H9 (cell line): ENCODE measurements around the gene CDSN. TPM values are rescaled to one million over a fixed set of nuclear protein-coding genes. Genes with fewer than 3 reads are reported as not detected.
"Not testable (repeated sequence)": the region's sequence is repeated elsewhere in the genome, so short reads cannot be mapped to it uniquely, and the experiment has no call there.

Experiments used
- DNase-seq: peaks from one replicate; pipeline ENCODE4 v3.0.0-alpha.2; 2017
- H2AFZ ChIP-seq: one replicate; pipeline ENCODE4 v1.6.1; 2013; ENCODE audit warnings: mild to moderate bottlenecking, low read length, control low read depth, moderate library complexity
- H2AK5ac ChIP-seq: 2 replicates; pipeline ENCODE4 v1.6.1; 2013; ENCODE audit warnings: low read length, control low read depth, mixed read lengths; ENCODE audit not compliant: insufficient read length
- H2BK120ac ChIP-seq: one replicate; pipeline ENCODE4 v1.6.1; 2013; ENCODE audit warnings: low read depth, mild to moderate bottlenecking, low read length, control low read depth, inconsistent platforms; ENCODE audit not compliant: poor library complexity, severe bottlenecking
- H2BK12ac ChIP-seq: 2 replicates; pipeline ENCODE4 v1.6.1; 2013; ENCODE audit warnings: low read length, control low read depth, mixed read lengths, low read depth; ENCODE audit not compliant: insufficient read length
- H2BK15ac ChIP-seq: 2 replicates; pipeline ENCODE4 v1.6.1; 2013; ENCODE audit warnings: low read depth, low read length, control low read depth
- H2BK20ac ChIP-seq: one replicate; pipeline ENCODE4 v1.6.1; 2013; ENCODE audit warnings: low read depth, mild to moderate bottlenecking, low read length, control low read depth, inconsistent platforms; ENCODE audit not compliant: poor library complexity, severe bottlenecking
- H2BK5ac ChIP-seq: 2 replicates; pipeline ENCODE4 v1.6.1; 2013; ENCODE audit warnings: low read length, control low read depth, mixed read lengths; ENCODE audit not compliant: insufficient read length
- H3K14ac ChIP-seq: 2 replicates; pipeline ENCODE4 v1.6.1; 2013; ENCODE audit warnings: low read length, control low read depth; ENCODE audit not compliant: insufficient read depth
- H3K18ac ChIP-seq: 2 replicates; pipeline ENCODE4 v1.6.1; 2013; ENCODE audit warnings: low read depth, mild to moderate bottlenecking, mixed read lengths, low read length, control low read depth; ENCODE audit not compliant: insufficient read length
- H3K23ac ChIP-seq: 2 replicates; pipeline ENCODE4 v1.6.1; 2013; ENCODE audit warnings: low read length, control low read depth, mixed read lengths, low read depth; ENCODE audit not compliant: insufficient read length
- H3K23me2 ChIP-seq: 2 replicates; pipeline ENCODE4 v1.6.1; 2013; ENCODE audit warnings: low read depth, mild to moderate bottlenecking, mixed read lengths, low read length, control low read depth; ENCODE audit not compliant: insufficient read length, poor library complexity, severe bottlenecking
- H3K27ac ChIP-seq: 2 replicates; pipeline ENCODE4 v1.5.1; 2013; ENCODE audit warnings: low read length, control low read depth, mixed read lengths, low read depth; ENCODE audit not compliant: insufficient read length
- H3K27me3 ChIP-seq: 2 replicates; pipeline ENCODE4 v1.6.1; 2013; ENCODE audit warnings: low read length, control low read depth, inconsistent platforms; ENCODE audit not compliant: insufficient read depth
- H3K4ac ChIP-seq: 2 replicates; pipeline ENCODE4 v1.6.1; 2013; ENCODE audit warnings: low read depth, mild to moderate bottlenecking, control low read depth, inconsistent platforms, low read length, moderate library complexity
- H3K4me1 ChIP-seq: 2 replicates; pipeline ENCODE4 v1.6.1; 2013; ENCODE audit warnings: low read length, control low read depth, inconsistent platforms; ENCODE audit not compliant: insufficient read depth
- H3K4me2 ChIP-seq: 2 replicates; pipeline ENCODE4 v1.6.1; 2013; ENCODE audit warnings: low read length, control low read depth, mixed read lengths; ENCODE audit not compliant: insufficient read length, insufficient read depth
- H3K56ac ChIP-seq: 2 replicates; pipeline ENCODE4 v1.6.1; 2013; ENCODE audit warnings: low read depth, mild to moderate bottlenecking, mixed read lengths, low read length, control low read depth; ENCODE audit not compliant: insufficient read length
- H3K79me1 ChIP-seq: 2 replicates; pipeline ENCODE4 v1.6.1; 2013; ENCODE audit warnings: low read depth, mild to moderate bottlenecking, moderate library complexity, low read length, control low read depth, inconsistent platforms; ENCODE audit not compliant: insufficient read depth, poor library complexity, severe bottlenecking
- H3K79me2 ChIP-seq: 2 replicates; pipeline ENCODE4 v1.6.1; 2013; ENCODE audit warnings: low read length, control low read depth, inconsistent platforms; ENCODE audit not compliant: insufficient read depth
- H3K9ac ChIP-seq: 2 replicates; pipeline ENCODE4 v1.6.1; 2013; ENCODE audit warnings: low read length, control low read depth, mixed read lengths; ENCODE audit not compliant: insufficient read length; ENCODE audit errors: extremely low read depth
- H3K9me3 ChIP-seq: one replicate; pipeline ENCODE4 v1.6.1; 2013; ENCODE audit warnings: low read depth, low read length, inconsistent platforms; ENCODE audit not compliant: control insufficient read depth
- H3T11ph ChIP-seq: one replicate; pipeline ENCODE4 v1.6.1; 2013; ENCODE audit warnings: mild to moderate bottlenecking, low read length, control low read depth, inconsistent platforms
- H4K20me1 ChIP-seq: one replicate; pipeline ENCODE4 v1.6.1; 2013; ENCODE audit not compliant: control insufficient read depth, insufficient read length, insufficient read depth
- H4K5ac ChIP-seq: 2 replicates; pipeline ENCODE4 v1.6.1; 2013; ENCODE audit warnings: low read depth, mild to moderate bottlenecking, mixed read lengths, low read length, control low read depth; ENCODE audit not compliant: insufficient read length
- H4K8ac ChIP-seq: replicated peaks from 2 replicates; pipeline ENCODE4 v1.6.1; 2013; ENCODE audit warnings: low read length, control low read depth, mixed read lengths, low read depth; ENCODE audit not compliant: insufficient read length
- H4K91ac ChIP-seq: 2 replicates; pipeline ENCODE4 v1.6.1; 2013; ENCODE audit warnings: low read depth, mild to moderate bottlenecking, moderate library complexity, mixed read lengths, low read length, control low read depth; ENCODE audit not compliant: insufficient read length
- H3K27ac Mint-ChIP-seq, 3 experiments: 2 replicates in 2 of 3; 3 replicates in 1 of 3; pipeline ENCODE4 v1.8.0; 2020 to 2021; ENCODE audit warnings: mixed read lengths in 3 of 3, mild to moderate bottlenecking in 1 of 3, moderate library complexity in 1 of 3
- H3K27me3 Mint-ChIP-seq: 2 replicates; pipeline ENCODE4 v1.8.0; 2021; ENCODE audit warnings: low read depth, mild to moderate bottlenecking, moderate library complexity, mixed read lengths
- H3K36me3 Mint-ChIP-seq, 3 experiments: 2 replicates in 2 of 3; 3 replicates in 1 of 3; pipeline ENCODE4 v1.8.0; 2020 to 2021; ENCODE audit warnings: low read depth in 3 of 3, mixed read lengths in 3 of 3; ENCODE audit not compliant: insufficient read depth in 1 of 3
- H3K4me1 Mint-ChIP-seq, 2 experiments: 2 replicates each; pipeline ENCODE4 v1.8.0; 2020; ENCODE audit warnings: mixed read lengths in 2 of 2
- H3K4me3 Mint-ChIP-seq, 2 experiments: 2 replicates in 1 of 2; 3 replicates in 1 of 2; pipeline ENCODE4 v1.8.0; 2020 to 2021; ENCODE audit warnings: mild to moderate bottlenecking in 2 of 2, mixed read lengths in 2 of 2, moderate library complexity in 1 of 2
- H3K9me3 Mint-ChIP-seq, 2 experiments: 2 replicates in 1 of 2; 3 replicates in 1 of 2; pipeline ENCODE4 v1.8.0; 2020; ENCODE audit warnings: mild to moderate bottlenecking in 2 of 2, mixed read lengths in 2 of 2, moderate library complexity in 1 of 2
- CTCF ChIP-seq: fragments of 200-600 bp; sonication (generic); conservative IDR thresholded peaks from 3 replicates; pipeline ENCODE4 v1.8.0; 2021; ENCODE audit warnings: antibody characterized with exemption, mild to moderate bottlenecking
- WGBS: extraction: QIAGEN DNeasy Blood & Tissue Kit; methylation state at CpG from one replicate; pipeline ENCODE4 v1.1.7; 2013; ENCODE audit warnings: missing lambda C conversion rate, low lambda C conversion rate, mixed read lengths; ENCODE audit not compliant: insufficient read length; ENCODE audit errors: extremely low coverage; 5-methylcytosine and 5-hydroxymethylcytosine counted together
- total RNA-seq: library from RNA; stranded (reverse); gene quantifications from 2 replicates; pipeline ENCODE4 v1.2.1, GENCODE V29; 2021

CDSN gene
- total RNA-seq, 1 experiment from 2014 or later, result not detected

- H3K27me3 ChIP-seq, result no peaks in the 10 kb centered on the region
- no peak overlapping the region for H3K56ac ChIP-seq
- H3K4ac ChIP-seq, result no peak overlapping the region
- no peak overlapping the region for H2AFZ ChIP-seq
- H3K36me3 Mint-ChIP-seq, result no peaks in the 10 kb centered on the region
- no peaks in the 10 kb centered on the region for H3K79me2 ChIP-seq
- H2BK120ac ChIP-seq, result no peak overlapping the region
- H2AK5ac ChIP-seq, result no peak overlapping the region
- H4K91ac ChIP-seq, result no peak overlapping the region
- WGBS, result no CpG with 5 or more reads among the region's 13 CpGs
- peaks cover 39 to 40% of the 10 kb centered on the region in 2 experiments for H3K4me1 Mint-ChIP-seq
- no peaks in the 10 kb centered on the region for H4K20me1 ChIP-seq
- H3K4me1 ChIP-seq, result peaks cover 2% of the 10 kb centered on the region; the same call in 1 of the 2 replicates
- H2BK12ac ChIP-seq, result no peak overlapping the region
- no peak overlapping the region for H2BK5ac ChIP-seq
- H3K27ac ChIP-seq, result no peak overlapping the region
- H3K79me1 ChIP-seq, result no peaks in the 10 kb centered on the region
- no peak overlapping the region for H2BK15ac ChIP-seq
- H3K9ac ChIP-seq, result no peak overlapping the region
- no peak overlapping the region for H3K4me3 Mint-ChIP-seq
- no peak overlapping the region for H3K14ac ChIP-seq
- H3T11ph ChIP-seq, result no peak overlapping the region
- H3K23ac ChIP-seq, result no peak overlapping the region
- no peak overlapping the region for H3K18ac ChIP-seq
- no peak overlapping the region for H4K5ac ChIP-seq
- no peaks in the 10 kb centered on the region; the same call in 1 of the 2 replicates for H3K27me3 Mint-ChIP-seq
- peak; percentile 88 for DNase-seq
- H3K9me3 Mint-ChIP-seq, result peaks cover 0 to 8% of the 10 kb centered on the region in 2 experiments; a peak in 2 of 5 replicates
- H3K23me2 ChIP-seq, result no peaks in the 10 kb centered on the region
- H4K8ac ChIP-seq, result no peak overlapping the region
- H3K4me2 ChIP-seq, result no peak overlapping the region
- peak; percentile 95 for TF ChIP-seq CTCF
- no peak overlapping the region for H2BK20ac ChIP-seq
- H3K27ac Mint-ChIP-seq, result peak overlapping the region in 1 of 3 experiments; percentile 39; a peak in 1 of 7 replicates
- H3K9me3 ChIP-seq, result no peaks in the 10 kb centered on the region
Observed at GRCh38 chr6:31068669-31069340, 51.4 kb downstream of the CDSN start.

GRCh38 chr6:31067891-31068668 lies 52.2 kb downstream of the CDSN start:
- H3K27ac ChIP-seq, H4K5ac ChIP-seq, H2BK5ac ChIP-seq, H3K79me1 ChIP-seq, H3K9me3 ChIP-seq, H3K56ac ChIP-seq, H3K4me1 ChIP-seq, H3K4me3 Mint-ChIP-seq, H3K27me3 ChIP-seq, DNase-seq, H3K18ac ChIP-seq, H2BK12ac ChIP-seq, H3K9ac ChIP-seq, H3K36me3 Mint-ChIP-seq, H3K27ac Mint-ChIP-seq, H3K27me3 Mint-ChIP-seq, H3K4me2 ChIP-seq, H2BK15ac ChIP-seq, H3K4ac ChIP-seq, H3K9me3 Mint-ChIP-seq, H2AK5ac ChIP-seq, H3T11ph ChIP-seq, H3K14ac ChIP-seq, H3K23ac ChIP-seq, H2BK20ac ChIP-seq, H2AFZ ChIP-seq, H4K8ac ChIP-seq, H3K79me2 ChIP-seq, H4K91ac ChIP-seq, H4K20me1 ChIP-seq, H3K23me2 ChIP-seq, H2BK120ac ChIP-seq: not testable (repeated sequence)
- H3K4me1 Mint-ChIP-seq, result peaks cover 35 to 37% of the 10 kb centered on the region in 2 experiments
- WGBS, result no CpG with 5 or more reads among the region's 11 CpGs
